ENCODE results near the gene CACNG5. TPM values are rescaled to one million over a fixed set of nuclear protein-coding genes. Genes with fewer than 3 reads are reported as not detected.
A peak's percentile ranks its signal among the peaks of the same experiment; 100 is the strongest.

CACNG5 gene
- total and polyA plus RNA-seq, 11 donors: not detected

- Histone ChIP-seq H3K9me3 (peaks cover 0 to 5% (median 0%) of the 10 kb centered on the region in 12 donors), H3K4me1 (no peaks in the 10 kb centered on the region), H3K27me3 (peaks cover 0 to 18% (median 12%) of the 10 kb centered on the region in 9 donors), H3K27ac (no peak overlapping the region), H3K36me3 (no peaks in the 10 kb centered on the region), H3K4me3 (no peak overlapping the region)
- DNase-seq: no peak
- WGBS, 4 donors: 33 to 57% (median 40%) methylated on average over 4 of the region's 4 CpGs
- intact Hi-C loops (cut with DNase I): no loop called here
- no peak for ATAC-seq
- TF ChIP-seq POLR2A (IDR thresholded peaks at IDR 0.05): no peak
These were observed 6.4 kb downstream of the CACNG5 start for GRCh38 chr17:66841328-66841727.

GRCh38 chr17:66841744-66842143 is 6.8 kb downstream of the CACNG5 start:
- TF ChIP-seq, protein P1, sequence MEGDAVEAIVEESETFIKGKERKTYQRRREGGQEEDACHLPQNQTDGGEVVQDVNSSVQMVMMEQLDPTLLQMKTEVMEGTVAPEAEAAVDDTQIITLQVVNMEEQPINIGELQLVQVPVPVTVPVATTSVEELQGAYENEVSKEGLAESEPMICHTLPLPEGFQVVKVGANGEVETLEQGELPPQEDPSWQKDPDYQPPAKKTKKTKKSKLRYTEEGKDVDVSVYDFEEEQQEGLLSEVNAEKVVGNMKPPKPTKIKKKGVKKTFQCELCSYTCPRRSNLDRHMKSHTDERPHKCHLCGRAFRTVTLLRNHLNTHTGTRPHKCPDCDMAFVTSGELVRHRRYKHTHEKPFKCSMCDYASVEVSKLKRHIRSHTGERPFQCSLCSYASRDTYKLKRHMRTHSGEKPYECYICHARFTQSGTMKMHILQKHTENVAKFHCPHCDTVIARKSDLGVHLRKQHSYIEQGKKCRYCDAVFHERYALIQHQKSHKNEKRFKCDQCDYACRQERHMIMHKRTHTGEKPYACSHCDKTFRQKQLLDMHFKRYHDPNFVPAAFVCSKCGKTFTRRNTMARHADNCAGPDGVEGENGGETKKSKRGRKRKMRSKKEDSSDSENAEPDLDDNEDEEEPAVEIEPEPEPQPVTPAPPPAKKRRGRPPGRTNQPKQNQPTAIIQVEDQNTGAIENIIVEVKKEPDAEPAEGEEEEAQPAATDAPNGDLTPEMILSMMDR (IDR thresholded peaks at IDR 0.05): no peak
- TF ChIP-seq POLR2A (IDR thresholded peaks at IDR 0.05): no peak
- no peak overlapping the region for H3K27ac ChIP-seq
- H3K9me3 ChIP-seq: peaks cover 0 to 8% (median 0%) of the 10 kb centered on the region in 12 donors
- intact Hi-C loops (cut with DNase I): no loop called here
- H3K4me3 ChIP-seq: no peak overlapping the region
- no peaks in the 10 kb centered on the region for H3K4me1 ChIP-seq
- 49 to 55% (median 54%) methylated on average over 2 to 4 of the region's 4 CpGs for WGBS, 4 donors
- ATAC-seq (no peak), DNase-seq (no peak)
- peaks cover 0 to 14% (median 11%) of the 10 kb centered on the region in 9 donors for H3K27me3 ChIP-seq
- H3K36me3 ChIP-seq: no peaks in the 10 kb centered on the region

GRCh38 chr17:66842505-66842904 is 7.6 kb downstream of the CACNG5 start:
- TF ChIP-seq, protein P1 (IDR thresholded peaks at IDR 0.05): no peak
- no peak for TF ChIP-seq POLR2A (IDR thresholded peaks at IDR 0.05)
- WGBS, 4 donors: 69 to 83% (median 74%) methylated on average over 5 of the region's 5 CpGs
- H3K4me3 ChIP-seq: no peak overlapping the region
- H3K36me3 ChIP-seq: no peaks in the 10 kb centered on the region
- no peak overlapping the region for H3K27ac ChIP-seq
- no peaks in the 10 kb centered on the region for H3K4me1 ChIP-seq
- peaks cover 0 to 12% (median 6%) of the 10 kb centered on the region in 9 donors for H3K27me3 ChIP-seq
- no peak for ATAC-seq
- no peak for DNase-seq
- intact Hi-C loops (cut with DNase I): no loop called here
- peaks cover 0 to 8% (median 0%) of the 10 kb centered on the region in 12 donors for H3K9me3 ChIP-seq

DNA sequence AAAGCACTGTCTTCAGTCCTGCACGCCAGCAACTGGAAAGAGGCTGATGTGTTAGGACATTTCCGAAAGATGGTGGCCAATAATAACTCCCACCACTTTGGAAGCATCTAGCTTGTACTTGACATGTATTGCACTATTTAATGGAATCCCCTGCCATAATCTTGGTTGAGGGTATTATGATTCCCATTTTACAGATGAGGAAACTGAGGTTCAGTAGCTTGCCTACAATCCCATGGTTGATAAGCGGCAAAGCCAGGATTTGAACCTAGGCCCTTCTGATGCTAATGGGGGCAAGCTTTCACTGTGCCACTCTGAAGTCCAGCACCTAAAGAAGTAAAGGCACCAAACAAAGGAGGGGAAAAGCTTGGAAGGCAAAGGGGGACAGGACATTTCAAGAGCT is 8.0 kb downstream of the CACNG5 start:
- TF ChIP-seq, protein P1 (IDR thresholded peaks at IDR 0.05): no peak
- TF ChIP-seq POLR2A (IDR thresholded peaks at IDR 0.05): no peak
- no peaks in the 10 kb centered on the region for H3K36me3 ChIP-seq

GRCh38 chr17:66843627-66844026 is 8.7 kb downstream of the CACNG5 start:
- 24 to 48% (median 42%) methylated on average over 4 of the region's 4 CpGs for WGBS, 4 donors
- DNase-seq (peak in 1 of 5 donors; percentile 11), ATAC-seq (no peak)
- TF ChIP-seq, protein P1 (IDR thresholded peaks at IDR 0.05): no peak
- no peak for TF ChIP-seq POLR2A (IDR thresholded peaks at IDR 0.05)
- H3K27me3 ChIP-seq: peaks cover 0 to 12% (median 8%) of the 10 kb centered on the region in 9 donors
- no peak overlapping the region for H3K4me3 ChIP-seq
- intact Hi-C loops (cut with DNase I): no loop called here
- H3K27ac ChIP-seq: no peak overlapping the region
- H3K4me1 ChIP-seq: no peaks in the 10 kb centered on the region
- H3K36me3 ChIP-seq: no peaks in the 10 kb centered on the region
- H3K9me3 ChIP-seq: peaks cover 0 to 8% (median 0%) of the 10 kb centered on the region in 12 donors

More for the DNA sequence above, 8.0 kb downstream of the CACNG5 start:
- Histone ChIP-seq H3K4me3 (no peak overlapping the region), H3K9me3 (peaks cover 0 to 8% (median 0%) of the 10 kb centered on the region in 12 donors), H3K27ac (no peak overlapping the region), H3K27me3 (peaks cover 0 to 12% (median 8%) of the 10 kb centered on the region in 9 donors), H3K4me1 (no peaks in the 10 kb centered on the region)
- WGBS, 4 donors: 95 to 100% (median 97%) methylated on average over 3 of the region's 3 CpGs
- no peak for ATAC-seq
- peak in 1 of 5 donors; percentile 2 for DNase-seq
- intact Hi-C loops (cut with DNase I): no loop called here

All from heart left ventricle (tissue), 16 donors.